Common myeloid progenitor, CD34-positive (primary cell): ENCODE data around the gene SHE.

Experiments
- CTCF ChIA-PET: fragments of 350-600 bp; sonication (Branson Sonifier 250); formaldehyde crosslinking; loops from one replicate; lab custom pipeline; 2021; ENCODE audit warnings: antibody characterized with exemption; lab: Charles Lee
- POLR2A ChIA-PET: fragments of 350-600 bp; sonication (Branson Sonifier 250); formaldehyde crosslinking; loops from one replicate; lab custom pipeline; 2021; ENCODE audit warnings: antibody characterized with exemption; lab: Charles Lee
- DNase-seq, 3 donors: peaks; one replicate each; pipeline versions ENCODE4 v3.0.0 to v3.0.0-alpha.2; 2013
- H3K27ac ChIP-seq, 2 experiments: 1 replicate in 1 of 2; 2 replicates in 1 of 2; pipeline ENCODE4 v1.7.0; 2013; ENCODE audit warnings: inconsistent platforms in 2 of 2, low read length in 2 of 2, mild to moderate bottlenecking in 2 of 2, low read depth in 1 of 2, moderate library complexity in 1 of 2; ENCODE audit not compliant: severe bottlenecking in 2 of 2, insufficient read depth in 1 of 2, poor library complexity in 1 of 2
- H3K27me3 ChIP-seq, 5 experiments: replicated peaks in 2 of 5; 1 replicate in 3 of 5; 2 replicates in 2 of 5; pipeline versions ENCODE4 v1.6.1 to v1.7.0; 2013; ENCODE audit warnings: low read length in 4 of 5, mild to moderate bottlenecking in 2 of 5, moderate library complexity in 2 of 5, inconsistent platforms in 1 of 5; ENCODE audit not compliant: insufficient read depth in 5 of 5, control insufficient read depth in 4 of 5
- H3K36me3 ChIP-seq, 4 experiments: 1 replicate in 2 of 4; 2 replicates in 2 of 4; pipeline versions ENCODE4 v1.6.1 to v1.7.0; 2013; ENCODE audit warnings: low read length in 3 of 4, control low read depth in 1 of 4, mild to moderate bottlenecking in 1 of 4; ENCODE audit not compliant: control insufficient read depth in 4 of 4, insufficient read depth in 4 of 4
- H3K4me1 ChIP-seq, 4 experiments: 1 replicate in 3 of 4; 2 replicates in 1 of 4; pipeline versions ENCODE4 v1.6.1 to v1.7.1; 2013; ENCODE audit warnings: low read length in 3 of 4, mild to moderate bottlenecking in 3 of 4, control low read depth in 1 of 4, inconsistent platforms in 1 of 4, moderate library complexity in 1 of 4; ENCODE audit not compliant: control insufficient read depth in 4 of 4, insufficient read depth in 4 of 4; ENCODE audit errors: control extremely low read depth in 1 of 4
- H3K4me3 ChIP-seq, 7 experiments: 1 replicate in 4 of 7; 2 replicates in 3 of 7; pipeline versions ENCODE4 v1.5.1 to v1.7.0; 2013; ENCODE audit warnings: mild to moderate bottlenecking in 7 of 7, low read length in 6 of 7, moderate library complexity in 6 of 7, inconsistent platforms in 2 of 7, low read depth in 2 of 7, control low read depth in 1 of 7; ENCODE audit not compliant: insufficient read depth in 4 of 7, control insufficient read depth in 1 of 7; ENCODE audit errors: extremely low read depth in 1 of 7
- H3K9me3 ChIP-seq, 5 experiments: 1 replicate in 4 of 5; 2 replicates in 1 of 5; pipeline versions ENCODE4 v1.6.1 to v1.7.1; 2013; ENCODE audit warnings: low read length in 4 of 5, mild to moderate bottlenecking in 2 of 5, inconsistent platforms in 1 of 5, low read depth in 1 of 5, moderate library complexity in 1 of 5; ENCODE audit not compliant: control insufficient read depth in 4 of 5, insufficient read depth in 2 of 5; ENCODE audit errors: control extremely low read depth in 1 of 5
- WGBS: methylation state at CpG from one replicate; pipeline ENCODE4 v1.1.5; 2013; ENCODE audit not compliant: insufficient coverage; 5-methylcytosine and 5-hydroxymethylcytosine counted together

Gene SHE

GRCh38 chr1:154436433-154436832 is 65.8 kb downstream of the SHE start:
- Histone ChIP-seq H3K4me1 (peaks cover 0 to 20% (median 6%) of the 10 kb centered on the region in 4 experiments), H3K9me3 (no peaks in the 10 kb centered on the region), H3K36me3 (peaks cover 3 to 42% (median 22%) of the 10 kb centered on the region in 4 experiments), H3K27ac (no peak overlapping the region), H3K4me3 (no peak overlapping the region), H3K27me3 (no peaks in the 10 kb centered on the region)
- no peak for DNase-seq
- WGBS, result 98% methylated on average over 8 of the region's 9 CpGs
- POLR2A ChIA-PET, result no interaction called here
- CTCF ChIA-PET, result interaction anchor here (0.7 to 1.7 kb wide), 3 partner anchors 12 to 43 kb away, joined by 3 to 6 read pairs (median 4); no protein-coding TSS in a partner anchor

DNA sequence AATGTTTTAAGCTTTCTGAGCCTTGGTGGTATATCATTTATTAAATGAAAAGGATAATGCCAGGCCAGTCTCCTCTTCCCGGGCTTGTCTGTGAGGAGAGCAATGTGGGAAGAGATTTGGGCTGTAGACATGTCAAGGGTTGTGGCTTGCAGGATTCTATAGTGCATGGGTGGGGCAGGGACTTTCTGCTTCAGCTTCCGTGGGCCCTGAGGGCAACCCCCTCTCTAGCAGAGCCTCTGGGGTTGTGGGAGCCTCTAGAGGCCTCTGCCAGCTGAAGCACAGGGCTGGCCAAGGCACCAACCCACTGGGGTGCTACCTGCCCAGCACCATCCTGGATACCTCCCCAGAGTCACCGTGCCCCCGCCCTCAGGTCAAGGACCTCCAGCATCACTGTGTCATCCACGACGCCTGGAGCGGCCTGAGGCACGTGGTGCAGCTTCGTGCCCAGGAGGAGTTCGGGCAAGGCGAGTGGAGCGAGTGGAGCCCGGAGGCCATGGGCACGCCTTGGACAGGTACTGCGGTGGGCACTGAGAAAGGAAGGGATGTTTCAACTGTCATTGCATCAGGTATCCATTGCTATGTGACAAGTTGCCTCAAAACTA is 66.5 kb downstream of the SHE start:
- no peak overlapping the region for H3K27ac ChIP-seq
- peaks cover 3 to 44% (median 19%) of the 10 kb centered on the region in 4 experiments for H3K36me3 ChIP-seq
- POLR2A ChIA-PET, result no interaction called here
- H3K4me3 ChIP-seq, result no peak overlapping the region
- no peaks in the 10 kb centered on the region for H3K9me3 ChIP-seq
- no peak for DNase-seq
- CTCF ChIA-PET, result interaction anchor here (1.3 to 1.7 kb wide), 4 partner anchors 12 to 44 kb away, joined by 3 to 6 read pairs (median 4); no protein-coding TSS in a partner anchor
- peaks cover 0 to 20% (median 3%) of the 10 kb centered on the region in 4 experiments for H3K4me1 ChIP-seq
- 96% methylated on average over 9 of the region's 15 CpGs for WGBS
- no peaks in the 10 kb centered on the region for H3K27me3 ChIP-seq

GRCh38 chr1:154434346-154435085 is 67.7 kb downstream of the SHE start:
- Histone ChIP-seq H3K4me1 (peaks cover 0 to 16% (median 3%) of the 10 kb centered on the region in 4 experiments), H3K9me3 (no peaks in the 10 kb centered on the region), H3K4me3 (no peak overlapping the region), H3K36me3 (peaks cover 0 to 55% (median 25%) of the 10 kb centered on the region in 4 experiments), H3K27ac (no peak overlapping the region), H3K27me3 (no peaks in the 10 kb centered on the region)
- ChIA-PET POLR2A (interaction anchor here (0.5 kb wide), 1 partner anchor 101 kb away, joined by 3 read pairs; no protein-coding TSS in a partner anchor), CTCF (interaction anchor here (1.3 to 1.7 kb wide), 2 partner anchors 16 to 25 kb away, joined by 3 to 4 read pairs; no protein-coding TSS in a partner anchor)
- 97% methylated on average over 11 of the region's 18 CpGs for WGBS
- peak in 1 of 3 donors; percentile 16 for DNase-seq

GRCh38 chr1:154433161-154433764 is 68.9 kb downstream of the SHE start:
- H3K36me3 ChIP-seq, result peaks cover 0 to 61% (median 31%) of the 10 kb centered on the region in 4 experiments
- POLR2A ChIA-PET, result interaction anchor here (1.0 kb wide), 1 partner anchor 21 kb away, joined by 3 read pairs; no protein-coding TSS in a partner anchor
- no peak overlapping the region for H3K27ac ChIP-seq
- no peak overlapping the region for H3K4me3 ChIP-seq
- CTCF ChIA-PET, result interaction anchor here (1.4 kb wide), 1 partner anchor 8 kb away, joined by 3 read pairs; no protein-coding TSS in a partner anchor
- peaks cover 0 to 16% (median 3%) of the 10 kb centered on the region in 4 experiments for H3K4me1 ChIP-seq
- WGBS, result 100% methylated on average over 3 of the region's 9 CpGs
- H3K9me3 ChIP-seq, result no peaks in the 10 kb centered on the region
- H3K27me3 ChIP-seq, result no peaks in the 10 kb centered on the region
- DNase-seq, result no peak

DNA sequence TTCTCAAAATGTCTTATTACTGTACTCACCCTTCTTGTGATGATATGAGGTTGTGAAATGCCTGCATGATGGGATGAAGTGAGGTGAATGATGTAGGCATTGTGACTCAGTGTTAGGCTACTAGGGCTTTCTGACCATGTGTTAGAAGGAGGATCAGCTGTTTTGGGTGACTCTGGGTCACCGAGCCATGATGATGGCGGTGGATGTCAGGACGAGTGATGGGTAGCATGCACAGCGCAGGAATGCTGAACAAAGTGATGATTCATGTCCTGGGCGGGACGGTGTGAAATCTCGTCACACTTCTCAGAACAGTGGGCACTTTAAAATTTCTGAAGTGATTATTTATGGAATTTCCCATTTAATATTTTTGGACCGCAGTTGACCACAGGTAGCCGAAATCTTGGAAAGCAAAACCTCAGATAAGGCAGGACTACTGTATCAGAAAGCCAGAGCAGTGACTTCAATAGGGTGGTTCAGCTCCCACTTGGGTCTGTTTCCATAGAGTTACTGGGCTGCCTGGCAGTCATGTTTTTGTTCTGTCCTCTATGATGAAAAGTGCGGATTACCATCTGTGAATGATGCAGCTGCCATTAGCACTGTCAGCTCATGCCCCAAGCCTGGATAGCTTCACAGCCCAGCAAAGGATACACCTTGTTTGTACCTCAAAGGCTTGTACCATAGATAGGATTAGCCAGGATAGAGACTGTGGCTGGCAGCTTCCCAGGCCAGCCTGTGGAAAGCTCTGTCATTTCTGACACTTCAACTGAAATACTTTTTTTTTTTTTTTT is 70.4 kb downstream of the SHE start:
- peaks cover 0 to 58% (median 32%) of the 10 kb centered on the region in 4 experiments for H3K36me3 ChIP-seq
- H3K27ac ChIP-seq, result no peak overlapping the region
- peaks cover 0 to 16% (median 4%) of the 10 kb centered on the region in 4 experiments for H3K4me1 ChIP-seq
- POLR2A ChIA-PET, result no interaction called here
- no peak overlapping the region for H3K4me3 ChIP-seq
- WGBS, result 85% methylated on average over 10 of the region's 10 CpGs
- no peaks in the 10 kb centered on the region for H3K9me3 ChIP-seq
- DNase-seq, result peak in 2 of 3 donors; percentile 14 to 39
- H3K27me3 ChIP-seq, result no peaks in the 10 kb centered on the region
- CTCF ChIA-PET, result interaction anchor here (0.6 to 2.6 kb wide), 5 partner anchors 10 to 57 kb away, joined by 3 to 11 read pairs (median 3); no protein-coding TSS in a partner anchor

DNA sequence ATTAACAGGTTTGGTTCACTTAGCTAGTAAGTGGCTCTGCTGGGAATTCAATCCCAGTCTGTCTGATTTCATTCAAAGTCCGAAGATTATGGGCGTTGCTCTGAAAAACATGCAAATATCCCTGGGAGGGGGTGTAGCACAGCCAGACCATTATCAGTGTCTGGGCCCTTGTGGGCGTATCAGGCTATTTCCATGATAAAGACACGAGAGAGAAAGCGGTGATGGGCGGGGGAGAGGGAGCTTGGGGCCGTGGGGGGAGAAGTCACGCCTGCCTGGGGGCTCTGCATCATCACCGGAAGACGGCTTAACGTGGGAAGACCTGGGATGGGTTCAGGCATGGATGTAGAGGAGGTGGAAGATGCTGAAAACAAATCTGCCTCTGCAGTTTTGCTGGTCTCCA is 71.3 kb downstream of the SHE start:
- POLR2A ChIA-PET, result no interaction called here
- H3K4me3 ChIP-seq, result no peak overlapping the region
- peaks cover 0 to 16% (median 4%) of the 10 kb centered on the region in 4 experiments for H3K4me1 ChIP-seq
- 99% methylated on average over 7 of the region's 11 CpGs for WGBS
- CTCF ChIA-PET, result interaction anchor here (0.6 to 2.6 kb wide), 7 partner anchors 11 to 78 kb away, joined by 3 to 11 read pairs (median 4); no protein-coding TSS in a partner anchor
- no peaks in the 10 kb centered on the region for H3K9me3 ChIP-seq
- H3K27ac ChIP-seq, result no peak overlapping the region
- no peak for DNase-seq
- H3K27me3 ChIP-seq, result no peaks in the 10 kb centered on the region
- peaks cover 0 to 52% (median 30%) of the 10 kb centered on the region in 4 experiments for H3K36me3 ChIP-seq
